ENCODE data around the gene KLHL30.

DNA sequence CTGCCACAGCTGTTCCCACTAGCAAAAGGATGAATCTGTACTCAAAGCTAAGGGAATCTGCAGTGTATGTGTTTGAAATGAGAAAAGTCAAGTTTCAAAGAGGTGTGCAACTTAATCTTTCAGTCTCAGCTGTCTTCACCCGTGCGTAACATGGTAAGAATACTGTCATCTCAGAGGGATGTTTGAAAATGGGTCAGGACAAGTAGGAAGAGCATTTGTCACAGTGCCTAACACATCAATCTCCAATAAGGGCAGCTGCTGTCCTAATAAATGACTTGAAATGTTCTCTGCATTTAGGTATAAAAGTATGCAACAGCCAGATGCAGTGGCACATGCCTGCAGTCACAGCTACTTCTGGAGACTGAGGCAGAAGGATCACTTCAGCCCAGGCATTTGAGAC, 52.0 kb downstream of the KLHL30 start:
- TF ChIP-seq POLR2A (IDR thresholded peaks at IDR 0.05; ENCODE audit: low read length) (no peak), GATA1 (IDR thresholded peaks at IDR 0.05; ENCODE audit: low read depth, low read length) (no peak)
